Central memory CD8-positive, alpha-beta T cell (primary cell): ENCODE results near the gene WDR43.
A peak's percentile ranks its signal among the peaks of the same experiment; 100 is the strongest.

Source experiments
- ATAC-seq: fragments of 150-1000 bp; cut with Tn5 transposase; replicated peaks from 2 replicates; pipeline ENCODE4 v1.10.0; 2022; ENCODE audit warnings: mild to moderate bottlenecking, moderate FRiP score, moderate number of reproducible peaks; ENCODE audit not compliant: poor library complexity, severe bottlenecking; ENCODE audit errors: extremely low read depth
- DNase-seq, 2 donors: peaks; one replicate each; pipeline ENCODE4 v3.0.0; 2021; ENCODE audit warnings: low spot score in 2 of 2
- H3K27ac Mint-ChIP-seq: one replicate; pipeline ENCODE4 v1.8.0; 2022; ENCODE audit warnings: low read depth, mild to moderate bottlenecking, moderate library complexity, mixed read lengths
- H3K27me3 Mint-ChIP-seq: one replicate; pipeline ENCODE4 v1.8.0; 2022; ENCODE audit warnings: mixed read lengths
- H3K36me3 Mint-ChIP-seq: one replicate; pipeline ENCODE4 v1.8.0; 2022; ENCODE audit warnings: mild to moderate bottlenecking, moderate library complexity, mixed read lengths; ENCODE audit not compliant: insufficient read depth
- H3K4me1 Mint-ChIP-seq: one replicate; pipeline ENCODE4 v1.8.0; 2022; ENCODE audit warnings: mixed read lengths
- H3K4me3 Mint-ChIP-seq: one replicate; pipeline ENCODE4 v1.8.0; 2022; ENCODE audit warnings: mild to moderate bottlenecking, moderate library complexity, mixed read lengths
- H3K9me3 Mint-ChIP-seq: one replicate; pipeline ENCODE4 v1.8.0; 2022; ENCODE audit warnings: mixed read lengths

Gene WDR43

DNA sequence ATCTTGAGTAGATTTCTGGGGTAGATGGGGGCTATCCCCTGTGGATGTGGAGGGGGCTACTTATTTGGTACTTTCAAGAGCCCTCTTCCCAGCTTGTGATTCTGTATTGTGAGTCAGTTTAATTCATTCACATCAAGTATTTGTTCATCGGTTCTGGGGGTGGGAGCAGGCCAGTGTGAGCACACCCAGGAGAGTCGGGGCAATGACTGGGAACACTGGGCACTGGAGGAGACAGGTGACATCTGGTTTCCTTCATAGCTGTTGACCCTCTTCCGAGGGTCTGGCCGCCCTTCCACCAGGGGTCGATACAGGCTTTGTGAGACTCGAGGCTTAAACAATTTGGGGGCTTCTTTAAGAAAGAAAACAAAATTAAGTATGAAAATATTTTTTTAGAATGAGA is 84.1 kb downstream of the WDR43 start:
- peak overlapping the region; percentile 60 for H3K27ac Mint-ChIP-seq
- ATAC-seq, result no peak

DNA sequence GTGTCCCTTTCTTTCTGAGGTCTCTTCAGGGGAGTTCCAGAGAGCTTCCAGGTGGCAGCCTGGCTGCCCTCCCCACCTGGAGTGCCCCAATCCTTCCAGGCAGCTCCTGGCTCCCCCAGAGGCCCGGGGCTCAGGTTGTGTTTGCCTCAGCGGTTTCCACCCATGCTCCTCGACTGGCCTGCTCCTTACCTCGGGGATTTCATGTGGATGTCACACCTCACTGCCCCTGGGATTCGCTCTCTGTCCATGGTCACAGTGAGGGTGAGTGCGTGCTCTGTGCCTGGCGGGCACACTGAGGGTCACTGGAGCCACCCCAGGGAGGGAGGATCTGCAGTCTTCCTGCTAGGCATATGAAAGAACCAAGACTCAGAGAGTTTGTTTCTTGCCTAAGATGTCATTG is 84.6 kb downstream of the WDR43 start:
- Mint-ChIP-seq H3K27ac (peak overlapping the region; percentile 60), H3K4me1 (no peaks in the 10 kb centered on the region), H3K27me3 (no peaks in the 10 kb centered on the region), H3K4me3 (no peak overlapping the region), H3K36me3 (no peaks in the 10 kb centered on the region), H3K9me3 (no peaks in the 10 kb centered on the region)
- DNase-seq (no peak), ATAC-seq (no peak)

More for the DNA sequence above, 84.1 kb downstream of the WDR43 start:
- peaks cover under 1% of the 10 kb centered on the region for H3K4me1 Mint-ChIP-seq
- H3K27me3 Mint-ChIP-seq, result no peaks in the 10 kb centered on the region
- no peak for DNase-seq
- H3K4me3 Mint-ChIP-seq, result no peak overlapping the region
- H3K9me3 Mint-ChIP-seq, result no peaks in the 10 kb centered on the region
- no peaks in the 10 kb centered on the region for H3K36me3 Mint-ChIP-seq

DNA sequence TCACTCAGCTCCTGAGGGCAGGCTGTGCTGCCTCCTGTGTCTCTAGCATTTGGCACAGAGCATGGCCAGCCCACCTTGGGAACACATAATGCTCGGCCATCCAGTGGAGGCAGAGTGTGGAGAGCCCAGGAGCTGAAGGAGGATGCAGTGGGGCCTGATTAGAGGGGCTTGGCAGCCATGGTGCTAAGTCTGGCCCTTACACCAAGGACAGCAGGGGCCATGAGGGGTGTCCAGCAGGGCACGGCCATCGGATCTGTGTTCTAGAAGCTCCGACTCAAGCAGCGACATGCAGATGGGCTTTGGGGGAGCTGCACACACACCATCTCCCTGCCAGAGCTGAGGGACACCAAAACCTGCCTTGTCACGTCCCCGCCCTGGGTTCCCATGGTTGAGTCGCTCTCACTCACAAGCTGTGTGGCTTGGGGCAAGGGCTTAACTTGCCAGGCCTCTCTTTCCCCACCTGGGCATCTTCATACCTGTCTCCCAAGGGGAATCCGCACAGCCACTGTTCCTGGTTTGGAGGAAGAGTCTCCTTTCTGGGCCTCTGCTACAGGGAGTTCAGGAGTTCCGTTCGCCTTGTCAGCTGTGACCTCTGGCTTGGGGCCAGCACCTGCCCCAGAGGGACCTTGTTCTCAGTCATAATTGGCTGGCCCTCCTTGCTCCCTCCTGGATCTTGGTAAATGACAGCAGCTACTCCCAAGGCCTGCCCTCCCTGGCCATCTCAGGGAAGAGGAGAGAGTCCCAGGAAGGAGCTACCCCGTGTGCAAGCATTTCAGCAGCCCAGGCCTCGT is 85.3 kb downstream of the WDR43 start:
- ATAC-seq (no peak), DNase-seq (no peak)
- no peak overlapping the region for H3K4me3 Mint-ChIP-seq
- H3K36me3 Mint-ChIP-seq, result no peaks in the 10 kb centered on the region
- H3K9me3 Mint-ChIP-seq, result no peaks in the 10 kb centered on the region
- H3K27ac Mint-ChIP-seq, result peak overlapping the region; percentile 25
- H3K27me3 Mint-ChIP-seq, result no peaks in the 10 kb centered on the region
- H3K4me1 Mint-ChIP-seq, result no peaks in the 10 kb centered on the region

DNA sequence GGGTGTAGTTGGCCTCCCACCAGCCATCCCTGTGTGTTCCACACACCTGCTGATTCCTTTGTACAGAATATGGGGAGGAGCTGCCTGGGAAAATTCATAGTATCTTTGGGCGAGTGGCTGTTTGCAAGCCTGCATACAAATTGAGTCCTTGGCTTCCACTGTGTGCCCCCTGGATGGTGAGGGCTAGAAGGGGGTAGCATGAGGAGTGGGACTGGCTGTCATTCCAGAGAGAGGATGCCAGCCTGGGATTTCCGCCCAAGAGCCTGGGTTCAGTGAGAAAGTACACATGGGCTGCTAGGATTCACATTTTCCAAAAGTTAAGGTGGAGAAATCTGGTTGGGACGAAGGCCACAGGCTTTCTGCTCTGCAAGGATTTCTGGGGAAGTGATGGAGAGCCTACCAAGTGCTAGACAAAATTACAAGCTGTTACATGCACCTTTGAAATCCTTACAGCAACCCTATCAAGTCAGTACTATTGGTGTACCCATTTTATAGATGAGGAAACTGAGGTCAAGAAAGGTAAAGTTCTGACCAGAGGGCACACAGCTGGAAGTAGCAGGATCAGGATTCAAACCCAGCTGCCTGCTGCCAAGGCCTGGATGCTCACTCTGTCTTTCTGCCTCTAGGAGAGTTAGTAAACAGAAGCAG is 86.0 kb downstream of the WDR43 start:
- no peak for ATAC-seq
- H3K27me3 Mint-ChIP-seq, result no peaks in the 10 kb centered on the region
- H3K27ac Mint-ChIP-seq, result no peak overlapping the region
- H3K4me1 Mint-ChIP-seq, result no peaks in the 10 kb centered on the region
- DNase-seq, result no peak
- H3K9me3 Mint-ChIP-seq, result no peaks in the 10 kb centered on the region
- H3K4me3 Mint-ChIP-seq, result no peak overlapping the region
- H3K36me3 Mint-ChIP-seq, result no peaks in the 10 kb centered on the region

DNA sequence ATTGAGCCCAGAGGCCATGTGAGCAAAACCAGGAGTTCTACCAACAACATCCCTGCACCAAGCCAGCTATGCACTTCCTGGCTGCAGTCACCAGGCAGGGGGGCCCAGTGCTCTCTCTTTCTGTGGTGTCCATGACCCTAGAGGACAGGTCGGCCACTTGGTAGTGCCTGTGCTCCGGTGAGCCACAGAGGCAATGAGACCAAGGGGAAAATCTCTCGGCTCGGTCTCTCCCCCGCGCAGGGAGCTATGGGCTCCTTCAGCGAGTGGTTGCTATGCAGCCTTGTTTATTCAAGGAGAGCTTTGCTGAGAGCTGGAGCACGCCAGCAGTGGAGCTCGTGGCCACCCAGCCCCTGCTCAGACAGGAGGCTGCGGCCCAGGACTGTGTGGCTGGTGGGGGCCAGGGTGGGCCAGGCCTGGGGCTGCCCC is 86.6 kb downstream of the WDR43 start, which contains the start of gene TOGARAM2:
TOGARAM2 (plus strand) TSS at position 283 of the 426 bp plus-strand sequence. CDS start 13,537 bp downstream, outside the sequence.
- H3K4me1 Mint-ChIP-seq, result no peaks in the 10 kb centered on the region

DNA sequence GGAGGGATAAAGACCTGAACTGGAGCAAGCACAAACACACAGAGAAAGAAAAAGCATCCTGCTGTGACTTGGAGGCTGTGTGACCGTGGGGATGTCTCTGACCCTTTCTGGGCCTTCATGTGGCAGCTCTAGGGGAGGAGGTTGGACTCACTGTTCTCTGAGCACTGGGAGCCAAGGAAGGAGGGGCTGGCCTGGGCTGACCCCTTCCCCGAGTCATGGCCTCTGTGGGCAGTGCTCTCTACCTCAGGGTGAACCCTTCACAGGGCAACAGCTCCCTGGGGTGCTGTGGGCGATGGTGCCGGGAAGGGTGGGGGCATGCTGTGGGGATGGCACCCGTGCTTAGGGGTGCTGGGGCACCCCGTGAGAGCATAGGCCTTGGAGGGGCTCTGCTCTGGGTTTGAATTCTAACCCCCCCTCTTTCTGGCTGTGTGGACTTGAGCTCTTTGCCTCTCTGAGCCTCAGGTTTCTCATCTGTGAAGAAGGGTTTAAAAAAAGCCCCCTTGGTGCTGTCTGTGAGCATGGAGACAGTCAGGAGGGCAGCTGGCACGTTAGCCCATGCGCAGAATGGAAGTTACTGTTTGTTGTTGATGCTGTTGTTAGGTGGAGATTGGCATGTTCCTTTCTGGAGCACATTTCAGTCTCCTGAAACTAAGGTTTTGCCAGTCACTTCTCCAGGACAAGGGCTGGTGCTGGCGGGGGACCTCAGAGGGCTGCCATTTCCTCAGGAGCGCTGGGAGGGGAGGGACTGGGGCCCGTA is 87.3 kb downstream of the WDR43 start:
- Mint-ChIP-seq H3K4me1 (peaks cover 2% of the 10 kb centered on the region), H3K9me3 (no peaks in the 10 kb centered on the region), H3K27me3 (no peaks in the 10 kb centered on the region), H3K4me3 (no peak overlapping the region), H3K36me3 (no peaks in the 10 kb centered on the region), H3K27ac (no peak overlapping the region)
- no peak for ATAC-seq
- DNase-seq, result no peak

More for the DNA sequence above, 86.6 kb downstream of the WDR43 start, which contains the start of gene TOGARAM2:
- H3K27me3 Mint-ChIP-seq, result no peaks in the 10 kb centered on the region
- no peak within 1 kb of the TSS for H3K4me3 Mint-ChIP-seq
- no peaks in the 10 kb centered on the region for H3K36me3 Mint-ChIP-seq
- DNase-seq (no peak), ATAC-seq (no peak)
- H3K27ac Mint-ChIP-seq, result no peak within 1 kb of the TSS
- H3K9me3 Mint-ChIP-seq, result no peaks in the 10 kb centered on the region

DNA sequence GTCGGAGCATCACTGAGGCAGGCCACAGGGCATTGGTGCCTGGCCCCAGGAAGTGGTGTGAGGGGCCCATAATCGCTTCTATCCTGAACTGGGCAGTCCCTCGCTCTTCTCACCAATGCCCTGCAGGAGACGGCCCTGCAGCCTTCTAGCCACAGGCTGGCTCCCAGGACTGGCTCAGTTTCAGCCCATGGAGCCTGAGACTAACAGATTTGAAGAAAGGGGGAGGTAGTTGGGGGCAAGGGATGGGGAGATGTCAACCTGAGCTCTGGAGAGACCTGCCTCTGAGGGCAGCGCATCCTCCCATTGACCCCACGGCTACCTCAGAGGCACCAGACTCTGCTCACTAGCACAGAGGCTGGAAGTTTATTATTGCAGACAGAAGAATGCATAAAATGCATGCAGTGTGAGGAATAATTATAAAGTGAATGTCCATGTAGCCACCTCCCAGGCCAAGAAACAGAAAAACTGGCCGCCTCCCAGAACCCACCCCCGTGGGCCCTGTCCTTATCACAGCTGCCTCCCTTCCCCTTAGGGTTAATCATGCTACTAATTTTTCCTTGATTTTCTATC is 88.0 kb downstream of the WDR43 start:
- H3K9me3 Mint-ChIP-seq, result no peaks in the 10 kb centered on the region
- DNase-seq (no peak), ATAC-seq (no peak)
- no peaks in the 10 kb centered on the region for H3K36me3 Mint-ChIP-seq
- no peaks in the 10 kb centered on the region for H3K27me3 Mint-ChIP-seq
- H3K4me1 Mint-ChIP-seq, result peaks cover 6% of the 10 kb centered on the region
- no peak overlapping the region for H3K4me3 Mint-ChIP-seq
- H3K27ac Mint-ChIP-seq, result peak overlapping the region; percentile 74

DNA sequence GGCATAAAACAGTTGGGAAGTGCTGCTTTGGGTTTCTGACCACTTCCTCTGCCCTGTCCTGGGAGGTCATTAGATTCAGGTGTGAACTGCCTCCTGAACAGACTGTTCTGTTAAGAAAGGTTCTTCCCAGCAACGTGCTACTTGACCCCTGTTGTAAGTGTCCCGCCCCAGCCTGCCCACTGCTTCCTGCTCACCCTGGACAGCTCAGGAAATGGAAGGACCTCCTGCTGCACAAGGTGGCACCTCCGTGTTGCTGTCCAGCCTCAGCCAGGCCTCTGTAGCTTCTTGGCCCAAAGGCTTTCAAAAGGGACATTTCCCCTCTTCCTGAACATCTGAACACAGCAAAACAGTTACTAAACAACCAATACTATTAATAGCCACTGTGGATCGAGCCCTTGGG is 92.0 kb downstream of the WDR43 start:
- H3K27me3 Mint-ChIP-seq, result no peaks in the 10 kb centered on the region
- no peak for DNase-seq
- ATAC-seq, result no peak
- no peak overlapping the region for H3K27ac Mint-ChIP-seq
- H3K36me3 Mint-ChIP-seq, result peaks cover 1% of the 10 kb centered on the region
- H3K4me1 Mint-ChIP-seq, result peaks cover 6% of the 10 kb centered on the region
- no peaks in the 10 kb centered on the region for H3K9me3 Mint-ChIP-seq
- H3K4me3 Mint-ChIP-seq, result no peak overlapping the region

DNA sequence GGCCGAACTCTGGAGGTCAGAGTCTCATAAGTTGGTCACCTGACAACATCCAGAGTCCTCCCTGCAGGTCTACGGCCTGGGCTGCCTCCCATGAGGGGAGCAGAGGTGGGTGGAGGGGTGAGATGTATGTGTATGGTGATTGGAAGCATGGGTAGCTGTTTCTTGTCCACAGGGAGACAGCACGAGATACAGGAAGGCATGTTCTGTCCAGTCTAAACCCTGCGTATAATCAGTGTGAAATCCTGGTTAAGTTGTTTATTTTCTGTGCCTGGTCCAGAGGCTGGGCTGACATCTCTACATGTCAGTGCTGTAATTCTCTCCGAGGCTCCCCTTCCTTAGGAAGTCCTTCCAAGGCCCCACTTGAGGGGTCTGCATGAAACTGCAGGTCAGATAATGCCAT is 95.5 kb downstream of the WDR43 start:
- no peak for ATAC-seq
- Mint-ChIP-seq H3K4me3 (no peak overlapping the region), H3K4me1 (peaks cover 6% of the 10 kb centered on the region), H3K27ac (no peak overlapping the region), H3K36me3 (peaks cover 1% of the 10 kb centered on the region), H3K27me3 (no peaks in the 10 kb centered on the region), H3K9me3 (no peaks in the 10 kb centered on the region)
- no peak for DNase-seq

DNA sequence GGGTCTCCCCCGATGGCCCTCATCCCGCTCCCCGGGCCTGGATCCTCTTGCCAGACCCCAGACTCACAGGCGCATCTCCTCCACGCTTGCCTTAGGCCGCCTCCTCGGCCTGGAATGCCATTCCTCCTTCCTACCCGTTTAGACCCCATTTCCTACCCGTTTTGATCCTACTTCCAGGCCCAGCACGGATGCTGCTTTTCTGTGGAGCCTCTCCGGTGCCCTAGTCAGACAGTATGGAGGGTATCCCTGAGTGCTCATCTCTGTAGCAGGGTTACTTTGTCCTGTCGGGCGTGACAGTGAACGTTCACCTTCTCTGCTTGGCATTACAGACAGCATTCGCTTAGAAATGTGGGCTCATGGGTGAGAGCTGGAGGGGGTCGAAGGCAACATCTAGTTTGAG is 96.0 kb downstream of the WDR43 start:
- Mint-ChIP-seq H3K4me1 (peaks cover 6% of the 10 kb centered on the region), H3K27me3 (no peaks in the 10 kb centered on the region)

DNA sequence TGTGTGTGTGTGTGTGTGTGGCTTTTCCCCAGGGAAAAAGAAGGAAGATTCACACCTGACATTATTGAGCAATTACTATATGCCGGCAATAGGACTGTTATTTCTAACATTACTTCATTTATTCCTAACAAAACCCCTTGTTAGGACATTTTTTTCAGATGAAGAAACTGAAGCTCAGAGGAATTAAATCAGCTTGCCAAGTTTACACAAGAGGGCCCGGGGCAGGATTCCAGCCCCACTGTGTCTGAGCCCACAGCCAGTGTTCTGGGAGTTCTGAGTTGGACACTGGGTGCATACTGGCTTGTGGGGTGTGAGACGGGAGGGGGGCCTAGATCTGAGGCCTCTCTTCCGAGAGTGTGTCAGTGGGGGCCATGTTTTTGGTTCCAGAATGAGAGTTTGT is 96.6 kb downstream of the WDR43 start:
- Mint-ChIP-seq H3K4me1 (peaks cover 6% of the 10 kb centered on the region), H3K27me3 (no peaks in the 10 kb centered on the region), H3K27ac (peak overlapping the region; percentile 49), H3K4me3 (no peak overlapping the region), H3K36me3 (peaks cover 1% of the 10 kb centered on the region), H3K9me3 (no peaks in the 10 kb centered on the region)
- no peak for ATAC-seq
- no peak for DNase-seq

More for the DNA sequence above, 96.0 kb downstream of the WDR43 start:
- H3K36me3 Mint-ChIP-seq, result peaks cover 1% of the 10 kb centered on the region
- DNase-seq (no peak), ATAC-seq (no peak)
- H3K27ac Mint-ChIP-seq, result no peak overlapping the region
- no peaks in the 10 kb centered on the region for H3K9me3 Mint-ChIP-seq
- no peak overlapping the region for H3K4me3 Mint-ChIP-seq

DNA sequence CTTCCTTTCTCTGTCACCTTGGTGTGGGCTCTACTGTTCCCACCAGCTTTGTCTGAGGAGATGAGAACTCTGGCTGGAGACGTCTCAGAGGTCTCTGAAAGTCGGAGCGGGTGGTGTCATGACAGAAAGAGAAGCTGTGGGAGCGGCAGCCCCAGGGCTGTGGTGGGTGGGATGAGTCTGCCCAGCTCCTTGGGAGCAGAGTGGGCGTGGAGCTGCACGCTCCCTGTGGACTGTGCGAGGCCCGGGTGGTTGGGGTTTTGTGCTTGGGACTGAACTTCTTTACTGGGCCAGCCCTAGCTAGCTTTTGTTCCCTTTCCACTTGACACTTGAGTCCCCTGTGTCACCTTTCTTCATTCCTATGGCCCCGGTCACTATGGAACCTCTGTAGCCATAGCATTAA is 97.0 kb downstream of the WDR43 start:
- H3K27me3 Mint-ChIP-seq, result no peaks in the 10 kb centered on the region
- ATAC-seq, result no peak
- no peak for DNase-seq
- H3K9me3 Mint-ChIP-seq, result no peaks in the 10 kb centered on the region
- no peak overlapping the region for H3K4me3 Mint-ChIP-seq
- H3K36me3 Mint-ChIP-seq, result peaks cover 1% of the 10 kb centered on the region
- H3K27ac Mint-ChIP-seq, result peak overlapping the region; percentile 49
- peaks cover 6% of the 10 kb centered on the region for H3K4me1 Mint-ChIP-seq
